ENCODE measurements around the gene CRELD1.
"Not testable (repeated sequence)": the region's sequence is repeated elsewhere in the genome, so short reads cannot be mapped to it uniquely, and the experiment has no call there.

Gene CRELD1

GRCh38 chr3:9935966-9936510 is 2.4 kb downstream of the CRELD1 start:
- DNase-seq = no peak

DNA sequence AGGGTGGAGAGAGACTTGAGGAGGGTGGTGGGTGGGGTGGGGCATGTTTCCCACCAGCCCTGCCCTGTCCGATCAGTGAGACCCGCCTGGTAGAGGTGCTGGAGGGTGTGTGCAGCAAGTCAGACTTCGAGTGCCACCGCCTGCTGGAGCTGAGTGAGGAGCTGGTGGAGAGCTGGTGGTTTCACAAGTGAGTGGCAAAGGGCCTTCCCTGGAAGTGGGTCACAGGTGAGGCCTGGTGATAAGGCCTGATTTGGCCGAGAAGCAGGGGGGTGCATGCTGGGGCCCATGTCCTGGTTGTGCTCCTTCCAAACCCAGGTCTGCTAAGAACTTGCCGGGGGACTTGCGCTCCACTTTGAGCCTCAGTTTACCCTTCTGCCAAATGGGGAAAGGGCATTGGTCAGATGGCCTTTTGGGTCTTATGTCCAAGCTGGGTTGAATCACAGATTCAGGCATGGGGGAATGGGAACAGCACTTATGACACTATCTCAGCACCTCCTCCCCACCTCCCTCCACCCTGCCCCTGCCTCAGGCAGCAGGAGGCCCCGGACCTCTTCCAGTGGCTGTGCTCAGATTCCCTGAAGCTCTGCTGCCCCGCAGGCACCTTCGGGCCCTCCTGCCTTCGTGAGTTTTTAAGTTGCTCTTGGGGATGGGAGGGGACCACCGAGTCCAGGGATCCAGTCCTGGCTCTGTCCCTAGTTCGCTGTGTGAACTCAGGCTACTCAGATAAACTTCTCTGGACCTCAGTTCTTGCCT is 4.0 kb downstream of the CRELD1 start:
- no peak for DNase-seq

- DNase-seq = no peak
These were observed 5.3 kb downstream of the CRELD1 start for GRCh38 chr3:9938966-9939365.

GRCh38 chr3:9939906-9940305 is 6.3 kb downstream of the CRELD1 start:
- not testable (repeated sequence) for DNase-seq

- DNase-seq = no peak
These were observed 7.1 kb downstream of the CRELD1 start for GRCh38 chr3:9940746-9941145.

DNA sequence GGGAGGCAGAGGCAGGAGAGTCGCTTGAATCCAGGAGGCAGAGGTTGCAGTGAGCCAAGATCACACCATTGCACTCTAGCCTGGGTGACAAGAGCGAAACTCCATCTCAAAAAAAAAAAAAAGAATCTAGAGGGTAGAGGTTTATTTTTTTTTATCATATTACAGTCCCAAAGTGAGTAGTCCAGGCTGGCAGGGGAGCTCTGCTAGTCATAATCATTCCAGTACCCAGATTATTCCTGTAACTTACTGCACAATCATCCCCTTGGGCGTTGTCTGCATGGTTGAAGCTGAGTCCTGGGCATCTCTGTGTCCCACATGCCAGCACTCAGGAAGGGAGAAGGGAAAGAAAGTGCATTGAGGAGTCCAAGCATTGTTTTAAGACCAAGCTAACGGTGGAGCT is 8.5 kb downstream of the CRELD1 start:
- DNase-seq = no peak

- DNase-seq = no peak
These were observed 9.5 kb downstream of the CRELD1 start for GRCh38 chr3:9942934-9943690.

- no peak for DNase-seq
These were observed 10.6 kb downstream of the CRELD1 start for GRCh38 chr3:9944271-9944670.

GRCh38 chr3:9945358-9945757 is 11.7 kb downstream of the CRELD1 start:
- no peak for DNase-seq

- peak; percentile 86 for DNase-seq
These were observed 12.7 kb downstream of the CRELD1 start for GRCh38 chr3:9946112-9947024.

GRCh38 chr3:9947025-9947995 is 13.7 kb downstream of the CRELD1 start:
- peak; percentile 78 for DNase-seq

DNA sequence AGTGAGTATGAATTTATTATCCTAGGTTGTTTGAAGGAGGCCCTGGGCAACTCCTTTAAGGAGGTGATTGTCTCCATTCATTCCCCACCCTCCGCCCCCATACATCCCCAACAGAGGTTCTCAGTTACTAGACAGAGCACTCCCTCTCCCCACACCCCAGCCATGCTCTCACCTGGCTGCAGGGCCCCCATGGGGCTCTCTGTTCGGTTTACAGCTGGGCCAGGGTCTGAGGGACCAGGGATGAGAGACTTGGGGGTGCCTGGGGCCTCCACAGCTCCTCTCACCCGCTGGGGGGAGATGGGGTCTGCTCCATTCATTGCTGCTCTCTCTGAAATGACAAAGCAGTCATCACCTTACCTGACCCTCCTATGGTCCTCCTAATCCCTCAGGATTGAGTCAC is 15.0 kb downstream of the CRELD1 start:
- no peak for DNase-seq

DNA sequence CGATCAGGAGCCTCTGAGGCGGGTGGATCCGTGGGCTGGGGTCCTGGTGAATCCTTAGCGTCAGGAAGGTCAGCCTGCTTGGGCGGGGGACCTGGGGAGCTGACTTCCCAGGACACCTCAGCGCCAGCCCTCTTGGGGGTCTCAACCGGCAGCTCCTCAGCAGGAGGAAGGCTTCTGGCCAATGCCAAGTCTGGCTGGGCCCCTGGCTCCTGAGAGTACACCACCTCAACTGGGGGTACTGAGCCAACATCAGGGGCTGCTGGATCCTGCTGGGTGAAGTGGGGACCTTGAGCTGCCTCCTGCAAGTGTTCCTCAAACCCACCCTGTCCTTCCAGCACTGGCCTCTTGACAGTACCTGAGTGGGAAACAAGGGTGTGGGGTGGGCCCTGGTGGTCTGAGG is 15.5 kb downstream of the CRELD1 start:
- no peak for DNase-seq

- DNase-seq = no peak
These were observed 16.0 kb downstream of the CRELD1 start for GRCh38 chr3:9949626-9950025.

DNA sequence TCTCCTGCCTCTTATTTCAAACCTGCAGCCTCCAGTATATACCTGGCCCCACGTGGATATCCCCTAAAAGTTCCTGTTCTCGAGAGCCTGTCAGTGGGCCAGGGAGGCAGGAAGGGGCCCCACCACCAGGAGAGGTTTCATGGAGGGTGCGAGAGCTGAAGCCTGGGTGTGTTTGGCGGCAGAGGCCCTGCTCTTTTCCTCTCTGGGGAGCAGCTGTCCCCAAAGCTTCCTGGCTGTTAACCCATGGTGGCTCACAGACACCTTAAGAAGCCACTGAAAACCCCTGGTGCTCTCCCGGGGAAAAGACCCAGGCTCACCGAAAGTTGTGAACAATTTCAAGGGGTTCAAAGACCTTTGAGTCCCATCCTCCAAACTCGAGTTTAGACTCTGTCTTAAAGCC is 17.5 kb downstream of the CRELD1 start:
- DNase-seq = no peak

DNA sequence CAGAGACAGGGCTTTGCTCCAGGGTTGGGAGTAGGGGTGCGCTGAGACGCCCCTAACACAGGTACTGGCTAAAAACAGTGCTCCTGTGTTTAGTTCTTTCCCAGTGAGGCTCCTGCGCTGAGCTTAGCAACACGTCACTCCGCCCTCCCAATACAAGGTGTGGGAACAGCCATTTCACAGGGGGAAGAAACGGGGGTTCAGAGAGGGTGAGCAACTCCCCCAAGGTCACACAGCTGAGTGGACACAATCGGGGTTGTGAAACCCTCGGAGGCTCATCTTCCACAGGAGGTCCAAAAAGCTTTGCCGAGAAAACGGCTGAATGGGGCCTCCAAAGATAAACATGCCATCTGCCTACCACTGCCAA is 17.9 kb downstream of the CRELD1 start:
- DNase-seq = no peak

DNA sequence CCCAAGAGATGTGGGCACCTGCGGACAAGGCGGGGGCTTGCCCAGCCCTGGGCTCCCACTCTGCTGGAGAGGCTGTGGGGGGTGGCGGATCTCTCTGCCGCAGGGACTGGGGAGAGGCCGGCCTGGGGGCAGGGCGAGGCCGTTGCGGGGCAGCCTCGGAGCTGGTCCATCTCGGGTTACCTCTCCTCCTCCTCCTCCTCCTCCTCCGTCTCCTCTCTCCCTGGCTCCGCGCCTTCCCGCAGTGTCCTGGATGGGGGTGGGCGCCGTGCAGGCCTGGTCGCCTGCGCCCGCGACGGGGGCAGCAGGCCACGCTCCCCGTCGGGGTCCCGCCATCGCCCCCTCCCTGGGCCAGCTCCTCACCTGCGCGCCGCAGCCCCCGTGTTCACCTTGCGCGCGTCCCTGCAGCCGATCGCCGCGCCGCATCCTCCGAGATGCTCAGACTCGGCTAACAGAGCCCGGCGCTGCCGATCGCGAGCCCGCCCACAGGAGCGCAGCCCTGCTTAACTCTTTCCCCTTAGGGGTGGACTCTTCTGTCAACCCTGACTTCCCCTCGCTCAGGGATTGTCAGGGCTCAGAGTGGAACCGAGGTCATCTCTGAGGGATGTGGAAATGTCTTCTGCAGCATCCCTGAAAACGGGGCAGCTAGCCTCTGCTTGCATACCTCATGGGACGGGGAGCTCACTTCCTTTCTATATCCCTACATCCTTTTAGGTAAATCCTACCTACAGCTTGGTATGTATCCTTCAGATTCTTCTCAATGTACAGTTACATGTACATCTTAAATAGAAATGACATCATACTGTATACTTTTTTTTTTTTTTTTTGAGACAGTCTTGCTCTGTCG is 18.6 kb downstream of the CRELD1 start, which contains the start of gene PRRT3:
Gene PRRT3 (minus strand): TSS at position 447 of the 844 bp plus-strand sequence. CDS start 2,293 bp downstream, outside the sequence.
- peak; percentile 19 for DNase-seq

DNA sequence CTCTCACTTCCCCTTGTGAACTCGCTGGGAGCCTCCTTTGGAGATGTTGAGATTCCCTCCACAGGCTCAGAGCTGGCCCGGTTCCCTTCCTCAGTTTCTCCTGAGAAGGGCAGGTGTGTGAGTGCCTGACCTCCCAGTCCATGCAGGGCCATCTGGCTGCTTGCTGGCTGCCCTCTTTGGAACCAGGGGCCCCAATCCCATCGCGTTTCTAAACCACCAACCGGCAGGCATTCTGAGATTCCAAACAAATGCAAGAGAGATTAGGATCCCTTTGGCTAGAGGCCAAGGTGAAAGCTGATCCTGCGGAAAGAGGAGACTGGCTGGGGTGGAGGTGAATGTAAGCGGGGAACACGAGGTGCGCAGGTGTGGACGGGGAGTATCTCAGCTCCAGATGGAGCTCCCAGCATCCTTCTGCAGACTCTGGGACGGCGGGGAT is 21.5 kb downstream of the CRELD1 start:
- DNase-seq = no peak

DNA sequence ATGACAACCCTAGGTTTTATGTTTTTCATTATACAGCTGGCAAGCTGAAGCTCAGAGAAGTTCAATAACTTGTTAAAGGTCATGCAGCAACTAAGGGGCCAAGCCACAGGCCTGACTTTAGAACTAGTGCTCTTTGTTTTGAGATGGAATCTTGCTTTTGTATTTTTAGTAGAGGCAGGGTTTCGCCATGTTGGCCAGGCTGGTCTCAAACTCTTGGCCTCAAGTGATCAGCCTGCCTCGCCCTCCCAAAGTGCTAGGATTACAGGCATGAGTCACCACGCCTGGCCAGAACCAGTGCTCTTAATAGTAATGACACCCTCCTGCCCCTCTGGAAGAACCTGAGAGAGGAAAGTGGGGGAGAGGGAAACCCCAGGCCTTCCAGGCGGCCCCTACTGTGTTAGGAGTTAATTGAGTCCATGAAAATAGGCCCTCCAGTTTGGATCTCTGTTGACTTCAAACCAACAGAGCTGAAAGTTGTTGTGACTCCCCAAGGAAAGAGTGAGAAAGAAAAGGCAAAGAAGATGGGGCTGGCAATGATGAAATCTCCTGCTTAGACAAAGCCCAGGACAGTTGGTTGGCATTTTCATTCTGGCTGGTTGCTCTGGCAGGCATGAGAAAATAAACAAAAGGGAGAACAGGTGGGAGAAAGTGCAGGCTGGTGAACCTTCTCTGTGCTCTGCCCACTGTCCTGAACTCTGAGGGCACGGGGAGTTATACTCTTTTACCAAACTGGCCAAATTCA is 22.1 kb downstream of the CRELD1 start:
- no peak for DNase-seq

- no peak for DNase-seq
These were observed 23.6 kb downstream of the CRELD1 start for GRCh38 chr3:9957214-9957613.
